ENCODE measurements around the gene MYLK4.

The MYLK4 gene

GRCh38 chr6:2734488-2735166 is 16.1 kb downstream of the MYLK4 start:
- Mint-ChIP-seq H3K9me3 (no peaks in the 10 kb centered on the region), H3K27me3 (peaks cover 7% of the 10 kb centered on the region), H3K4me3 (no peak overlapping the region), H3K36me3 (ENCODE audit: insufficient read depth) (no peaks in the 10 kb centered on the region), H3K27ac (ENCODE audit: low read depth) (no peak overlapping the region), H3K4me1 (no peaks in the 10 kb centered on the region)
- ATAC-seq (replicated peaks; ENCODE audit: extremely low read depth, poor library complexity, severe bottlenecking) = no peak
- no peak for DNase-seq (ENCODE audit: low spot score in 2 of 2)

DNA sequence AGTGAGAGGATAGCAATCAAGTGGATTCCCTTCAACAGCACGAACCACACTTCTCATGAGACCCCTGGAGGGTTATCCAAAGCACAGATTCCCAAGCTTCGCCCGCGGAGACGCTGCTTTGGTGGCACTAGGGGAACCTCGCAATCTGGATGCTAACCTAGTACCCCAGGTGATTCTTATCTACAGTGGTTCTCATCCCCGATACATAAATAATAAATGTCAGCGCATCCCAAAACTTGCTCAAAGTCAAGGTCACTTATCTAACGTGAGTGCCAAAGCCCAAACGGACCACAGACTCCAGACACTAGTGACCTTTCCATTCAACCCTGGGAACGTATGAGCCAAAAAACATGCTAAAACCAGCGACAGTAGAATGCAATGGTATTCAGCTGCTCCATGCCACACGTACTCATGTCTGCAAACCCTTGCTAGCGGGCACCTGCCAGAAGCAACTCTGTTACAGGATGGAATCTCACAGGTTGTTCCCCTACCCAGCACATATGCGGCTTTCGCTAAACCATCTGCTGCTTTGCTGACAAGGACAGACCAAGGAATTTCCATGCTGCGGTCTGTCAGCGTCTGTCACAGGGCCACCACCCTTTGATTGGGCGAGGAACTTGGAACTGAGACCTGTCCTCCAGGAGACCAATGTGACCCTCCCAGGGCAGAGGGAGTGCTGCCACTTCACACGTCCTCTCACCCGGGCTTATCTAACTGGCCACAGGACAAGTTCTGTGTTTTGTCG is 16.8 kb downstream of the MYLK4 start:
- DNase-seq (ENCODE audit: low spot score in 2 of 2) = no peak
- H3K27ac Mint-ChIP-seq (ENCODE audit: low read depth) = no peak overlapping the region
- peaks cover 14% of the 10 kb centered on the region for H3K27me3 Mint-ChIP-seq
- H3K9me3 Mint-ChIP-seq = no peaks in the 10 kb centered on the region
- ATAC-seq (replicated peaks; ENCODE audit: extremely low read depth, poor library complexity, severe bottlenecking) = no peak
- H3K36me3 Mint-ChIP-seq (ENCODE audit: insufficient read depth) = no peaks in the 10 kb centered on the region
- no peak overlapping the region for H3K4me3 Mint-ChIP-seq
- H3K4me1 Mint-ChIP-seq = no peaks in the 10 kb centered on the region

GRCh38 chr6:2733324-2733723 is 17.4 kb downstream of the MYLK4 start:
- Mint-ChIP-seq H3K4me1 (no peaks in the 10 kb centered on the region), H3K4me3 (no peak overlapping the region), H3K27ac (ENCODE audit: low read depth) (no peak overlapping the region)

GRCh38 chr6:2732503-2733089 is 18.1 kb downstream of the MYLK4 start:
- Mint-ChIP-seq H3K36me3 (ENCODE audit: insufficient read depth) (no peaks in the 10 kb centered on the region), H3K9me3 (no peaks in the 10 kb centered on the region)
- ATAC-seq (replicated peaks; ENCODE audit: extremely low read depth, poor library complexity, severe bottlenecking) = no peak

More at GRCh38 chr6:2733324-2733723, 17.4 kb downstream of the MYLK4 start:
- Mint-ChIP-seq H3K36me3 (ENCODE audit: insufficient read depth) (no peaks in the 10 kb centered on the region), H3K9me3 (no peaks in the 10 kb centered on the region), H3K27me3 (peaks cover 20% of the 10 kb centered on the region)
- peak in 1 of 2 donors; percentile 21 for DNase-seq (ENCODE audit: low spot score in 2 of 2)
- peak; percentile 81 for ATAC-seq (replicated peaks; ENCODE audit: extremely low read depth, poor library complexity, severe bottlenecking)

DNA sequence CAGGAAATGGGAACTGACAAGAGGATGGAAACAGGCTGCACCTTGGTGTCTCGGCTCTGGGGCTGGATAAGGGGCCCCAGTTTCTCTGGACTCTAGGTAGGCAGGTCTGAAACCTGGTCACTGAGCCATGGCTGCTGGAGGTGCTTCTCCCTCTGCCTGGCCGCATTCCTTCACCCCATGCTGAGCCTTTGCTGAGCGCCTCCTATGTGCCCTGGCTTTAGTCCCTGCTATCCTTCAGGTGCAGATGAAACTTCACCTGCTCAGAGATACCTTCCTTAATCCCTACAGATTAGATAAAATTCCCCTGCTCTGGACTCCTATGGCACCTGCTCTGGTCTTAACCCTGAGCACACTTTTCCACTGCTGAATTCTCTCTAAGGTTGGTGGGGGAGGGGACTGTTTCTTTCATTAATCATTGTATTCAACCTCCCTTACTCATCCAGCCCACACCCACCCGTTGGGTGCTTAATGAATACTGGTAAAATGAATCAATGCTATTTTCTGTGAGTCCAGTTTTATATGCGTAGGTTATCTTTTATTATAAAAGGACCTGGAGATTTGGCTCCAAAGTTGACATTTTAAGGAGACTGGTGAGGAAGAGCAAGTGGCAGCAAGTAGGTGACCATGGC is 19.3 kb downstream of the MYLK4 start:
- no peaks in the 10 kb centered on the region for H3K9me3 Mint-ChIP-seq
- DNase-seq (ENCODE audit: low spot score in 2 of 2) (no peak), ATAC-seq (replicated peaks; ENCODE audit: extremely low read depth, poor library complexity, severe bottlenecking) (no peak)
- H3K27ac Mint-ChIP-seq (ENCODE audit: low read depth) = no peak overlapping the region
- no peaks in the 10 kb centered on the region for H3K36me3 Mint-ChIP-seq (ENCODE audit: insufficient read depth)
- no peak overlapping the region for H3K4me3 Mint-ChIP-seq
- no peaks in the 10 kb centered on the region for H3K4me1 Mint-ChIP-seq
- H3K27me3 Mint-ChIP-seq = peaks cover 22% of the 10 kb centered on the region

More at GRCh38 chr6:2732503-2733089, 18.1 kb downstream of the MYLK4 start:
- DNase-seq (ENCODE audit: low spot score in 2 of 2) = no peak
- Mint-ChIP-seq H3K27ac (ENCODE audit: low read depth) (no peak overlapping the region), H3K4me1 (no peaks in the 10 kb centered on the region), H3K4me3 (no peak overlapping the region), H3K27me3 (peaks cover 22% of the 10 kb centered on the region)

DNA sequence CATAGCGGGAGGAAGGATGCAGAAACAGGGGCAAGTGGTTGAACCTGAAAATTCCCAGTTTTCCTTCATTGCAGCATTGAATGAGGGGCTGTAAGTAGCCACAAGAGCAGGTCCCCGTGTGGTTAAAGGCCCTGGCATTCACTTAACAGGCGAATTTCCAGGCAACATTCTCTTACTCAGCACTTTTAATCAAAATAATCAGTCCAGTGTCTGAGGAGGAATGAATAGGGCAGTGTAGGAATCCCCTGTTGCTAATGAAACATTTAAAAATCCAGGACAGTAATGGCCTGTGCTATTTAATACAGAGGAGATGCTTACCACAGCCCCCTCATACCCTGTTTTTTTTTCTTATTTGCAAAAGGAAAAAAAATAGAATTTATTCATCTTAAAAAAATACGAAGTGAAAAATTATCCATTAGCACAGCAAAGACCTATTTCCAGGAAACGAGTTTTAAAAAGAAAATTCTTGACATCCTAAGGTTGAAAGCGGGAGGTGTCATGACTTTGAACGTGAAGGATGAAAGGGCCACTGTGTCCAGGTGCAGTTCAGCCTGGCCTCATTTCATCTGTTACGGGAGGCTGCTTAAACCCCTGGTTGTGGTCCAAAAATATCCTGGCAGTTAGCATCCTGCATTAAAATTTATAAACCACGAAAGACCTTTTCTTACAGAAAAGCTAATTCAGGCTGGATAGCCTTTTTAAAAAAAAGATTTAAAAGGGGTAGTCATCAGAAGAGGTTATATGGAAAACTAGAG is 20.2 kb downstream of the MYLK4 start:
- DNase-seq (ENCODE audit: low spot score in 2 of 2) (no peak), ATAC-seq (replicated peaks; ENCODE audit: extremely low read depth, poor library complexity, severe bottlenecking) (no peak)
- H3K27me3 Mint-ChIP-seq = peaks cover 22% of the 10 kb centered on the region
- H3K27ac Mint-ChIP-seq (ENCODE audit: low read depth) = no peak overlapping the region
- no peaks in the 10 kb centered on the region for H3K9me3 Mint-ChIP-seq
- H3K4me1 Mint-ChIP-seq = no peaks in the 10 kb centered on the region
- H3K36me3 Mint-ChIP-seq (ENCODE audit: insufficient read depth) = no peaks in the 10 kb centered on the region
- H3K4me3 Mint-ChIP-seq = no peak overlapping the region

GRCh38 chr6:2729921-2730320 is 20.8 kb downstream of the MYLK4 start:
- no peaks in the 10 kb centered on the region for H3K36me3 Mint-ChIP-seq (ENCODE audit: insufficient read depth)
- DNase-seq (ENCODE audit: low spot score in 2 of 2) (no peak), ATAC-seq (replicated peaks; ENCODE audit: extremely low read depth, poor library complexity, severe bottlenecking) (no peak)
- H3K27me3 Mint-ChIP-seq = peaks cover 22% of the 10 kb centered on the region
- no peak overlapping the region for H3K4me3 Mint-ChIP-seq
- H3K27ac Mint-ChIP-seq (ENCODE audit: low read depth) = no peak overlapping the region
- no peaks in the 10 kb centered on the region for H3K4me1 Mint-ChIP-seq
- no peaks in the 10 kb centered on the region for H3K9me3 Mint-ChIP-seq

GRCh38 chr6:2725999-2726567 is 24.6 kb downstream of the MYLK4 start:
- Mint-ChIP-seq H3K27ac (ENCODE audit: low read depth) (no peak overlapping the region), H3K9me3 (no peaks in the 10 kb centered on the region)
- no peak for ATAC-seq (replicated peaks; ENCODE audit: extremely low read depth, poor library complexity, severe bottlenecking)

DNA sequence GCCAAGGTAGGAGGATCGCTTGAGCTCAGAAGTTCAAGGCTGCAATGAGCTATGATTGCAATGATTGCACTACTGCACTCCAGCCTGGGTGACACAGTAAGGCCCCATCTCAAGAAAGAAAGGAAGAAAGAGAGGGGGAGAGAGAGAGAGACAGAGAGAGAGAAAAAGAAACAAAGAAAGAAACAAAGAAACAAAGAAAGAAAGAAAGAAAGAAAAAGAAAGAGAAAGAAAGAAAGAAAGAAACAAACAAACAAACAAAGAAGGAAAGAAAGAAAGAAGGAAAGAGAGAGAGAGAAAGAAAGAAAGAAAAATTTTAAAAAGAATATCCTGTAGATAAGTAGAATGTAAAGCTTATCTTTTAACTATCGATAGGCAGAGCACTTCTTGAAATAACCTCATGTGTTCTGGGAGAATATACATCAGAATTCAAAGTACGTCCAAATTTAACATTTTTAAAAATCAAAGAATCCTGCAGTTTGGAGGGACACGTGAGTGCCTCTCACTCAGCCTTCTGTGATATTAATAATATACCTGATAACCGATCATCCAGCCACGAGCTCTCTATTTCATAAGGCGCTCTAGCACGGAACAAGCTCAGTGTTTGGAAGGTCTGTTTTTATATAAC is 25.2 kb downstream of the MYLK4 start:
- no peaks in the 10 kb centered on the region for H3K36me3 Mint-ChIP-seq (ENCODE audit: insufficient read depth)
- DNase-seq (ENCODE audit: low spot score in 2 of 2) (no peak), ATAC-seq (replicated peaks; ENCODE audit: extremely low read depth, poor library complexity, severe bottlenecking) (no peak)
- H3K4me1 Mint-ChIP-seq = no peaks in the 10 kb centered on the region
- H3K27ac Mint-ChIP-seq (ENCODE audit: low read depth) = no peak overlapping the region
- peaks cover 31% of the 10 kb centered on the region for H3K27me3 Mint-ChIP-seq
- H3K4me3 Mint-ChIP-seq = no peak overlapping the region
- no peaks in the 10 kb centered on the region for H3K9me3 Mint-ChIP-seq

More at GRCh38 chr6:2725999-2726567, 24.6 kb downstream of the MYLK4 start:
- Mint-ChIP-seq H3K36me3 (ENCODE audit: insufficient read depth) (no peaks in the 10 kb centered on the region), H3K4me1 (no peaks in the 10 kb centered on the region), H3K4me3 (no peak overlapping the region), H3K27me3 (peaks cover 31% of the 10 kb centered on the region)
- DNase-seq (ENCODE audit: low spot score in 2 of 2) = no peak

- H3K4me3 Mint-ChIP-seq = no peak overlapping the region
- DNase-seq (ENCODE audit: low spot score in 2 of 2) (no peak), ATAC-seq (replicated peaks; ENCODE audit: extremely low read depth, poor library complexity, severe bottlenecking) (no peak)
- H3K4me1 Mint-ChIP-seq = no peaks in the 10 kb centered on the region
- H3K9me3 Mint-ChIP-seq = no peaks in the 10 kb centered on the region
- H3K27me3 Mint-ChIP-seq = peaks cover 9% of the 10 kb centered on the region
- H3K27ac Mint-ChIP-seq (ENCODE audit: low read depth) = no peak overlapping the region
- H3K36me3 Mint-ChIP-seq (ENCODE audit: insufficient read depth) = no peaks in the 10 kb centered on the region
Observed at GRCh38 chr6:2721219-2721618, 29.5 kb downstream of the MYLK4 start.

DNA sequence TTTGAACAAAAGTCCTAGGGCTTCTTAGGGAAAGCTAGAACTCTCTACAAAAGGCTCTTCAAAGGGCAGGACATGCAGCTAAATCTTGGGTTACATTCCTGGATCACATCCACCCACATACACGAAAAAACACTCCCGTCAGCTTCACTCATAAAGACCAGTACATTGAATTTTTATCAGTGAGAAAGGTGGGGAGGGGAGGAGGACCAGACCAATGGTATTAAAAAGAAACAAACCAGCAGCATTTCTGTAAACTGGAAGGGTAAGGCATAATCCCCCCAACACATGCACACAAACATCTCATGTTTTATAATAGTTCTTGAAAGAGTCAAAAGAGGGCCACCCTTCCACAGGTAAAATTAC is 31.6 kb downstream of the MYLK4 start:
- ATAC-seq (replicated peaks; ENCODE audit: extremely low read depth, poor library complexity, severe bottlenecking) (no peak), DNase-seq (ENCODE audit: low spot score in 2 of 2) (no peak)
- Mint-ChIP-seq H3K9me3 (no peaks in the 10 kb centered on the region), H3K36me3 (ENCODE audit: insufficient read depth) (no peaks in the 10 kb centered on the region), H3K27ac (ENCODE audit: low read depth) (no peak overlapping the region), H3K27me3 (peaks cover 6% of the 10 kb centered on the region), H3K4me1 (no peaks in the 10 kb centered on the region), H3K4me3 (no peak overlapping the region)
